Measurements from ENCODE around the gene FDCSP. TPM values are rescaled to one million over a fixed set of nuclear protein-coding genes. Genes with fewer than 3 reads are reported as not detected.

FDCSP gene
- total and polyA plus RNA-seq, 2 of the 8 experiments (the other 6 are each of a cell fraction or from before 2014, with no cell fraction given), result not detected

DNA sequence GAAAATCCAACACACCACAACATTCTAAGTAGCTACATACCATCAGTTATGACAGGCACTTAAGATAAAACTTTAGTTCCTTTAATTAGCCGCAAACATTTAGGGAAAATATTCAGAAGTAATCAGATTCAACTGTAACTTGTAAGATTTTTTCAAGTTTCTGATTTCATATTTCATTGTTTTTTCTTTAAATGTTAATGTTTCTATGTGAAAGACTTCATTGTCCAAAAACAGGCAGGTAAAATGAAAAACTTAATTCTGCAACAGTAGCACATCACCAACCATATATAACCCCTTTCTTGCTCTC, 42.0 kb upstream of the FDCSP start (continued):
- TF ChIP-seq, protein P1, sequence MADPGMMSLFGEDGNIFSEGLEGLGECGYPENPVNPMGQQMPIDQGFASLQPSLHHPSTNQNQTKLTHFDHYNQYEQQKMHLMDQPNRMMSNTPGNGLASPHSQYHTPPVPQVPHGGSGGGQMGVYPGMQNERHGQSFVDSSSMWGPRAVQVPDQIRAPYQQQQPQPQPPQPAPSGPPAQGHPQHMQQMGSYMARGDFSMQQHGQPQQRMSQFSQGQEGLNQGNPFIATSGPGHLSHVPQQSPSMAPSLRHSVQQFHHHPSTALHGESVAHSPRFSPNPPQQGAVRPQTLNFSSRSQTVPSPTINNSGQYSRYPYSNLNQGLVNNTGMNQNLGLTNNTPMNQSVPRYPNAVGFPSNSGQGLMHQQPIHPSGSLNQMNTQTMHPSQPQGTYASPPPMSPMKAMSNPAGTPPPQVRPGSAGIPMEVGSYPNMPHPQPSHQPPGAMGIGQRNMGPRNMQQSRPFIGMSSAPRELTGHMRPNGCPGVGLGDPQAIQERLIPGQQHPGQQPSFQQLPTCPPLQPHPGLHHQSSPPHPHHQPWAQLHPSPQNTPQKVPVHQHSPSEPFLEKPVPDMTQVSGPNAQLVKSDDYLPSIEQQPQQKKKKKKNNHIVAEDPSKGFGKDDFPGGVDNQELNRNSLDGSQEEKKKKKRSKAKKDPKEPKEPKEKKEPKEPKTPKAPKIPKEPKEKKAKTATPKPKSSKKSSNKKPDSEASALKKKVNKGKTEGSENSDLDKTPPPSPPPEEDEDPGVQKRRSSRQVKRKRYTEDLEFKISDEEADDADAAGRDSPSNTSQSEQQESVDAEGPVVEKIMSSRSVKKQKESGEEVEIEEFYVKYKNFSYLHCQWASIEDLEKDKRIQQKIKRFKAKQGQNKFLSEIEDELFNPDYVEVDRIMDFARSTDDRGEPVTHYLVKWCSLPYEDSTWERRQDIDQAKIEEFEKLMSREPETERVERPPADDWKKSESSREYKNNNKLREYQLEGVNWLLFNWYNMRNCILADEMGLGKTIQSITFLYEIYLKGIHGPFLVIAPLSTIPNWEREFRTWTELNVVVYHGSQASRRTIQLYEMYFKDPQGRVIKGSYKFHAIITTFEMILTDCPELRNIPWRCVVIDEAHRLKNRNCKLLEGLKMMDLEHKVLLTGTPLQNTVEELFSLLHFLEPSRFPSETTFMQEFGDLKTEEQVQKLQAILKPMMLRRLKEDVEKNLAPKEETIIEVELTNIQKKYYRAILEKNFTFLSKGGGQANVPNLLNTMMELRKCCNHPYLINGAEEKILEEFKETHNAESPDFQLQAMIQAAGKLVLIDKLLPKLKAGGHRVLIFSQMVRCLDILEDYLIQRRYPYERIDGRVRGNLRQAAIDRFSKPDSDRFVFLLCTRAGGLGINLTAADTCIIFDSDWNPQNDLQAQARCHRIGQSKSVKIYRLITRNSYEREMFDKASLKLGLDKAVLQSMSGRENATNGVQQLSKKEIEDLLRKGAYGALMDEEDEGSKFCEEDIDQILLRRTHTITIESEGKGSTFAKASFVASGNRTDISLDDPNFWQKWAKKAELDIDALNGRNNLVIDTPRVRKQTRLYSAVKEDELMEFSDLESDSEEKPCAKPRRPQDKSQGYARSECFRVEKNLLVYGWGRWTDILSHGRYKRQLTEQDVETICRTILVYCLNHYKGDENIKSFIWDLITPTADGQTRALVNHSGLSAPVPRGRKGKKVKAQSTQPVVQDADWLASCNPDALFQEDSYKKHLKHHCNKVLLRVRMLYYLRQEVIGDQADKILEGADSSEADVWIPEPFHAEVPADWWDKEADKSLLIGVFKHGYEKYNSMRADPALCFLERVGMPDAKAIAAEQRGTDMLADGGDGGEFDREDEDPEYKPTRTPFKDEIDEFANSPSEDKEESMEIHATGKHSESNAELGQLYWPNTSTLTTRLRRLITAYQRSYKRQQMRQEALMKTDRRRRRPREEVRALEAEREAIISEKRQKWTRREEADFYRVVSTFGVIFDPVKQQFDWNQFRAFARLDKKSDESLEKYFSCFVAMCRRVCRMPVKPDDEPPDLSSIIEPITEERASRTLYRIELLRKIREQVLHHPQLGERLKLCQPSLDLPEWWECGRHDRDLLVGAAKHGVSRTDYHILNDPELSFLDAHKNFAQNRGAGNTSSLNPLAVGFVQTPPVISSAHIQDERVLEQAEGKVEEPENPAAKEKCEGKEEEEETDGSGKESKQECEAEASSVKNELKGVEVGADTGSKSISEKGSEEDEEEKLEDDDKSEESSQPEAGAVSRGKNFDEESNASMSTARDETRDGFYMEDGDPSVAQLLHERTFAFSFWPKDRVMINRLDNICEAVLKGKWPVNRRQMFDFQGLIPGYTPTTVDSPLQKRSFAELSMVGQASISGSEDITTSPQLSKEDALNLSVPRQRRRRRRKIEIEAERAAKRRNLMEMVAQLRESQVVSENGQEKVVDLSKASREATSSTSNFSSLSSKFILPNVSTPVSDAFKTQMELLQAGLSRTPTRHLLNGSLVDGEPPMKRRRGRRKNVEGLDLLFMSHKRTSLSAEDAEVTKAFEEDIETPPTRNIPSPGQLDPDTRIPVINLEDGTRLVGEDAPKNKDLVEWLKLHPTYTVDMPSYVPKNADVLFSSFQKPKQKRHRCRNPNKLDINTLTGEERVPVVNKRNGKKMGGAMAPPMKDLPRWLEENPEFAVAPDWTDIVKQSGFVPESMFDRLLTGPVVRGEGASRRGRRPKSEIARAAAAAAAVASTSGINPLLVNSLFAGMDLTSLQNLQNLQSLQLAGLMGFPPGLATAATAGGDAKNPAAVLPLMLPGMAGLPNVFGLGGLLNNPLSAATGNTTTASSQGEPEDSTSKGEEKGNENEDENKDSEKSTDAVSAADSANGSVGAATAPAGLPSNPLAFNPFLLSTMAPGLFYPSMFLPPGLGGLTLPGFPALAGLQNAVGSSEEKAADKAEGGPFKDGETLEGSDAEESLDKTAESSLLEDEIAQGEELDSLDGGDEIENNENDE (IDR thresholded peaks at IDR 0.05; ENCODE audit: insufficient replicate concordance, low read length), result no peak
- TF ChIP-seq YY1 (IDR thresholded peaks at IDR 0.05; ENCODE audit: low read depth, low read length), result no peak
